Stimulated activated CD8-positive, alpha-beta memory T cell treated with anti-CD3 and anti-CD28 coated beads, Interleukin-15, amount 100 ng/mL, for 24 hours (primary cell): ENCODE measurements around the gene MYOZ3.

Source experiments
- DNase-seq: peaks from one replicate; pipeline ENCODE4 v3.0.0-alpha.2; 2020; ENCODE audit warnings: low read depth

Gene MYOZ3, protein sequence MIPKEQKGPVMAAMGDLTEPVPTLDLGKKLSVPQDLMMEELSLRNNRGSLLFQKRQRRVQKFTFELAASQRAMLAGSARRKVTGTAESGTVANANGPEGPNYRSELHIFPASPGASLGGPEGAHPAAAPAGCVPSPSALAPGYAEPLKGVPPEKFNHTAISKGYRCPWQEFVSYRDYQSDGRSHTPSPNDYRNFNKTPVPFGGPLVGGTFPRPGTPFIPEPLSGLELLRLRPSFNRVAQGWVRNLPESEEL

DNA sequence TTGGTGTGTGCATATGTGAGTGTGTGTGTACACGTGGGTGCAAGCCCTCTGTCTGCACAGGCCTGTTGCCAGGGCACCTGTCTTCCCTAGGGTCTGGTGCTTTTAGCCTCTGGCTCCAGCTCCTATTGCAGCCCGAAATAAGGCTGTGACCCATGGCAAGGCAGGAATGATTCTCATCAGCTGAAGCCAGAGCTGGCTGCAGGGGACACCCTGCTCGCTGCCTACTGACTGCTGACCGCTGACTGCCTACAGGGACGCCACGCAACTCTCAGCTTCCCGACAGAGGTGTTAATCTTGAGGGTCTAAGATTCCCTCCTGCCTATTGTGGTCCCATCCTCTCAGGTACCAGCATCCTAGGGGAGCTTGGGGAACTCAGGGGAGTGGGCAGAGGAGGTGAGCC, at the start of gene MYOZ3:
Gene MYOZ3, plus strand, starts transcription at position 166 of the 400 bp plus-strand sequence. CDS start 1,691 bp downstream, outside the sequence.
- no peak for DNase-seq

DNA sequence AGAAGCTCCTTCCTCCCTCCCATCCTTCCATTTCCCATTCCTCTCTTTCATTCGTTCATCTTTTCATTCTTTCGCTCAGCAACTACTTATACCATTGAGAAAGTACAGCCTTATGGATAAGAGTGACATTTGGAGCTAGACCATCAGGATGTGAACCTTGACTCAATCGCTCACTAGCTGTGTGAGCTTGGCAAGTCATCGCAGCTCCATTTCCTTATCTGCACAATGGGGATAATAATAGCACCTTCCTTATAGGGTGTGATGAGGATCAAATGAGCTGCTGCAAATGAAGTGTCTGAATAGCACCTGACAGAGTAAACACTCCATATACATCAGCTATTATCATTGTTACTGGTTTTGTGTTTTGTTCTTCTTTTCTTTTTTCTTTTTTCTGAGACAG, 48.6 kb upstream of the MYOZ3 start:
- DNase-seq: no peak

DNA sequence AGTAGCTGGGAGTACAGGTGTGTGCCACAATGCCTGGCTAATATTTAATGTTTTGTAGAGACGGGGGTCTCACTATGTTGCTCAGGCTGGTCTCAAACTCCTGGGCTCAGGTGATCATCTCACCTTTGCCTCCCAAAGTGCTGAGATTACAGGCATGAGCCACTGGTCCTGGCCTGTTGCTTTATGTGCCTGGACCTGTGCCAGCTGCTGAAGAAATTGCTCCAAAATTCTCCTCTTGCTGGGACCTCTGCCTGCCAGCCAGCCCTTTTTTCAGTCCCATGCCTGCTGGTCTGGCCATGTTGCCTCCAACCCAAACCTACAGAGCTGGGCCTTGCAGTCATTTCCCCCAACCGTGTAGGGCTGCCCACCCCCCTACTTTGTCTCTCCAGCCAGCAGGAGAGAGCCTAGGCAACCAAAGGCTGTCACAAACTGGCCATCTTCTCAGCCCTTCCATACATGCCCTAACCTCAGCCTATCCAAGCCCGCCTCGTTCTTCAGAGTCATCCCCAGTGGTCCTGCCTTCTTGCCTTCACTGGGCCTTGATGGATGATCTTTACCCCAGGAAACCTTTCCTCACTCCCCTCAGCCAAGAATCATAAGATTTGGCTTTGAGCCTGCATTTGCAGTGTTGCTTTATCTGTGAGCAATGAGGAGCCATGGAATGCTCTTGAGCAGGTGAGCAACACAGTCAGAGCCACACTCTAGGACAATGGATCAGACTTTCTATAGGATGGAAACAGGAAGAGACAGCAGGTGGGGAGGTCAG, 48.0 kb upstream of the MYOZ3 start:
- DNase-seq: no peak

DNA sequence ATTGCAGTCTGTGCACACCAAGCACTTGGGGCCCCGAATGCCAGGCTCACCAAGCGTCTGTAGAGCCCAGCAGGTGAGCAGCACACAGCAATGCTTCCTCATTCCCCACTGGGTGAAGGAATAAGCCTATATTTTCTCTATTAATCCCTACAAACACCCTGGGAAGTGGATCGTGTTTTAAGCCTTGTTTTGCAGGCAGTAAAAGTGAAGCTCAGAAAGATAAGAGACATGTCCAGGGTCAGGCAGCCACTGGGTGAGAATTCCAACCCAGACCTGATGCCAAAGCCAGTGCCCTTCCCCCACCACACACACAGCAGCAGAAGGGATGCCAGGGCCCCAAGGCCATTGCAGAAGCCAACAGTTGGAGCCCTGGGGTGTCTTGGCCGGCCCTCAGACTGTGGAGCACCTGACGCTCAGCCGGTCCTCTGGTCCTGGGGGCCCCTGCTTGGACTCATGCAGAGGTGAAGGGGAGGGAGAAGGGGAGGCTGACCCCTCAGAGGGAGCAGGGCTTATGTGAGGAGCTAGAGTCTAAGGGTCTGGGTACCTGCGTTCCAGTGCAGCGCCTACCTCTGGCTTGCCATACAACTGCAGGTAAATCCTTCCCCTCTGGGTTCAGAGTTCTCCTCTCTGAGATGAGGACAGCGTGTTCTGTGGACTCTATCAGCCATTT, 46.9 kb upstream of the MYOZ3 start:
- DNase-seq: no peak

DNA sequence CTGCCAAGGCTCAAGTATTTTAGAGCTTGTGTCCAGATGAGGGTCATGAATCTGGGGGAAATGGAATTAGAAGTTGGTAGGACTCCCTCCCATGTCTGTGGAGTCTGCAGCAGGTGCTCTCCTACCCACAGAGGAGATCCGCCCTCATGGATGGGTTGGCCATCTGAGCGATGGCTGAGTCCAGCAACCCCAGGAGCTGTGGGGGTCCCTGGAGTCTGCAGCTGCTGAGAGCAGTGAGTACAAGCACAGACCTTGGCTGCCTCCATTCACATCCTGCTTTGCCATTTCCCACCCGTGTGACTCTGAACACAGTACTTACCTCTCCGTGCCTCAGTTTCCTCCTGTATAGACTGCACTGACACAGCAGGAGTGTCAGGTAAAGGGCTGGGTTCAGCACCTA, 46.4 kb upstream of the MYOZ3 start:
- no peak for DNase-seq

DNA sequence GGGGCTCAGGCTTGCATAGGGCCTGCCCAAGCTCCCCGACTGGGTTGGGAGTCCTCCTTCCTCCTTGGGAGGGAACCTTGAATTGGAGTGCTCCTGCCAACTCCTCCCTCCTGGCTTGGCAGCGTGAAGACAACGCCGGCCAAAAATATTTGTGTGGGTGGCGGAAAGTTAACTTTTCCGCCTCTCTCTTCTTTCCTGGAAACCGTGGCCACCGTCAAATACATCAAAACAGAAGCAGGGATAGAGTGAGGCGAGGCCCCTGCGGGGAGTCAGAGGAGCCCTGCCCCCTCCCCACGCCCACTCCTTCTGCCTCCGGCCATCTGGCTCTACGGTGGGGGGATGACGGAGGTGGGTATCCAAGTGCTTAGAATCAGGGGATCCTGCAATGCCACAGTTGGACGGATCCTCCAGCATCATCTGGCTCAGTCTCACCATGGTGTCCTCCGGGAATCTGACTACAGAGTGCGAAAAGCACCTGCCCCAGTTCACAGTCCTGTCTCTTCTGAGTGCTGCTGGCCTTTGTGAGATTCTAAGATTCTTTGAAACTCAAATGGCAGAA, 45.8 kb upstream of the MYOZ3 start:
- no peak for DNase-seq

GRCh38 chr5:150616024-150616470, 45.0 kb upstream of the MYOZ3 start:
- DNase-seq: no peak

GRCh38 chr5:150616506-150616905, 44.5 kb upstream of the MYOZ3 start:
- no peak for DNase-seq

DNA sequence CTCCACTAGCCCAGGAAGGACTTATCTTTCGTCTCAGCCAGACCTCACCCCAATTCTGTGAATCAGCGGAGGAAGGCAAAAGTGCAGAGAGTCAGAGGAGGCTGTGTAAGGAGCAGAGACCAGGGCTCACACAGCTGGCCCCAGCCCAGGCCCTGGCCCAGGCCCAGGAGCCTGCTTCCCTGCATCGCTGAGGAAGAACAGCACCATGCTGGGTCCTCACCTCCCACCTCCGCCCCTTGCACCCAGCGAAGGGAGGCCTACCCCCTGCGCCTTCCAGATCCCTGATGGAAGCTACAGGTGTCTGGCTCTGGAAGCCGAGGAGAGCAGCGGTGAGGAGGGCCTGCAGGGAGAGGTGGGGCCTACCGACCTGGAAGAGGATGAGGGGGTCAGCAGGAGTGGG, 42.9 kb upstream of the MYOZ3 start:
- DNase-seq: no peak

- no peak for DNase-seq
Observed at GRCh38 chr5:150618588-150619281, 42.3 kb upstream of the MYOZ3 start.

DNA sequence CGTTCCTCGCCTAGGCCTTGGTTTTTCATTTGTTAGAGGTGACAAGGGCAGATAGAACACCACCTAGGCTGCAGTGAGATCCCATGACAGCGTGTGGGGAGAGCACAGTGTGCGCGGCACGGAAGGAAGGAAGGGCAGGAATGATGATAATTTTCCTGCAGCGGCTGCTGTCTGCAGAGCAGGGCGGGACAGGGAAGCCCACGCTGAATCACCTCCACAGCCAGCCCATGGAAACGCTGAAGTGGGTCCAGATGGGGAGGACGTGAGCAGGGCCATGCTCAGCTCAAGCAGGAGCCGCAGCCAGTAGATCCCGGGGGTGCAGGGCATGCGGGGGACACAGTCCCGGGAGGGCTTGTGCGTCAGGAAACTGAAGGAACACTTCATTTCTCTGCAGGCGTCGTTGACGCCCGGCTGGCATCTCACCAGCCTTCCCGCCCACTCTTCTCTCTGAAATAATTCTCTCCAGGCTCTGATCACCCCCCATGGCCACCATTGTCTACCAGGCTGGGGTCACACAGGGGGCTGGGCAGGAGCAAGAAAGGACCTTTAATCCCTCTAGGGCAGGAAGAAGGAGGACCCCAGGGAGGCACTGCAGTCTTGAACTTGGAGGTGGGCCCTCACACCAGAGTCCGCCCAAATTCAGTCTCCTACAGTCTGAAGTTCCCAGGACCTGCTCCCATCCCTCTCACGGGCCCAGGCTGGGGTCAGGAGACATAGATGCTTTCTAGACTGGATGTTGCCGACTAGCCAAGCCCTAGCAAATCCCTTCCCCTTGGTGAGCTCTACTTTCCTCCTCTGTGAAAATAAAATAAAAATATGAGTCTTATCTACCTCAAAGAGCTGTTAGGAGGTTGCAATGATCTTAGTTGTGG, 41.5 kb upstream of the MYOZ3 start:
- no peak for DNase-seq

- DNase-seq: no peak
Observed at GRCh38 chr5:150621301-150621700, 39.8 kb upstream of the MYOZ3 start.

DNA sequence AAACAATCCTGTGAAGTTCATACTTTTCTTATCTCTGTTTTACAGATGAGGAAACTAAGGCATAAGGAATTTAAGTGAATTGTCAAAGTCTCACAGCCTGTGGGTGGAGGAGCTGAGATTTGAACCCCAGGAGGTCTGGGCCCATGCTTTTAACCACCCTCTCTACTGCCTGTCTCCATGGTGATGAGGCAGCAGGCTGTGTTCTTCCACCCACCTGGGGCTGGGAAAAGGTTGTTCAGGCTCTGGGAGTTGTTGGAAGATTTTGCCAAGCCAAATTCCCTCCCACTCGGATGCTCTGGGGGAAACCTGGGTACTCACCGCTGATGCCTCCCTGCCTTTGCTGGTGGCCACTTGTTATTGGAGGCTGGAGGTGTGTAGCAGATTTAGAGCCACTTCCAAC, 38.9 kb upstream of the MYOZ3 start:
- no peak for DNase-seq

DNA sequence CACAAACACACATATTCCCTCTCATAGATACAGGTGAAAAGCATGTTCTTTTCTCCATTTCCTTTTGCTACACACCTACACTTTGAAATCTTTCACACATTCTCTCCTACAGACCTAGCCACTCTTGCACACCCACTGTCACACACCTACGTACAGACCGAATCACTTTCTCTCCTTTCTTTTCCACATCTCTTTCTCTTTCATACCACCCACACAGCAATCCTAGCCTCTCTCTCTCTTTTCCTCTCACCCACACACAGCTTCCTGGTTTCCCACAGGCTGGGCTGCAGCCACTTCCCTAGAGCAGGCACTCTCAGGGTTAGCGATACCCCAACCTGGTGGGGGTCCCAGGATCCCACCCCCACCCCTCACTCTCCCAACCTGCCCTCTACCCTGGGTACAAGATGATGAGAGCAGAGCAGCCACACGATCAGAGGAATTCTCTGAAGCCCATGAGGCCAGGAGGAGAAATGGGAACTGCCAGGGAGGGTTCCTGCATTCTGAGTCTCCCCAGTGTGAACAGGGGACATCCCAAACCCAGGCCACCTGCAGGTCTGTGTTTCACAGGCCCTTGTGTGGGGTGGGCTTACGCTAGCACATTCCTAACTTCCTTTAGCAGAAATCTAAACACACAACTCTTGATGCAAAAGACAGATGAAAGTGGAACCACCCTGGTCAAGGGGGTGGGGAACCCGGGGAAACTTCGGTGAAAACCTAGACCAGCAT, 37.7 kb upstream of the MYOZ3 start:
- DNase-seq: no peak

- DNase-seq: no peak
Observed at GRCh38 chr5:150623878-150624216, 37.2 kb upstream of the MYOZ3 start.

GRCh38 chr5:150624334-150625163, 36.5 kb upstream of the MYOZ3 start:
- DNase-seq: no peak

DNA sequence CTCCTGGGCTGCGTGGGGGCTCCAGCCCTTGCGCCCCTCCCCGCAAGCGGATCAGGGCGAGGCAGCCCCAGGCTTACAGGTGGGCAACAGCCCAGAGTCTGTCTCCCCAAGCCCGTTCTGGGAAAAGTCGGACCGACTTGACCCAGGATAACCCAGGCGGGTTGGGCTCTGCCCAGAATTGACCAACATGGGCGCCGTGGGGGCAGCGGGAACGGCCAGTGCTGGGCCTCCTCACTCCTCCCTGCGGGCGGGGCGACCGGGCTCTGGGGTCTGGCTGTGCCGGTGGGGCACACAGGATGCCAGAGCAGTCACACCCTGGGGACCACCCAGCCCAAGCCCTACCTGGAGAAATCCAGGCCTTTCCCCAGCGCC, 35.9 kb upstream of the MYOZ3 start:
- no peak for DNase-seq

- no peak for DNase-seq
Observed at GRCh38 chr5:150625831-150626746, 35.0 kb upstream of the MYOZ3 start.

DNA sequence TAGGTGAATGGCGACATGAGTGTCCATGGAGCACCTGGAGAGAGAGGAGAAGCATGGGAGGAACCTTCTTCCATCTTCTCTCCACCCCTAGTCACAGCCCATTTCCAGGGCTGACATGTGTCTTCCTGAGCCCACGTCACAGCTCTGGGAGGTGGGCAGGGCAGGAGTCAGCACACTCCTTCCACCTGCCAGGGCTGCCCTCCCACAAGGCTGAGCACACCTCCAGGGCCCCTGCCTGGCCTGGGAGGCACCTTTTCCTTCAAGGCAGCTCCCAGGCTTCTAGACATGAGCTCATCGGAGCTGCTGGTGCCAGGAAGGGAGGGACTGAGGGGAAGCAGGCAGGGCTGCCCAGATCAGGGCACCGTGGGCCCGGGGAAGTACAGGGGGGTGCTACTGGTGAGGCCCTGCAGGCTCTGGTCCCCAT, 34.2 kb upstream of the MYOZ3 start:
- no peak for DNase-seq
